Mucosa of descending colon (tissue), 3 donors: ENCODE data around the gene AP1M1. TPM values are rescaled to one million over a fixed set of nuclear protein-coding genes. Genes with fewer than 3 reads are reported as not detected.
A peak's percentile ranks its signal among the peaks of the same experiment; 100 is the strongest.

Experiments used
- ATAC-seq: fragments of 200-7000 bp; cut with Tn5 transposase; one replicate; pipeline ENCODE4 v1.9.1; 2020; ENCODE audit warnings: mild to moderate bottlenecking, moderate library complexity
- DNase-seq, 3 donors: peaks; one replicate each; pipeline ENCODE4 v3.0.0-alpha.2; 2020
- H3K36me3 ChIP-seq: fragments of 200-600 bp; one replicate; pipeline ENCODE4 v1.8.0; 2021; ENCODE audit warnings: low read depth, mild to moderate bottlenecking
- H3K4me1 ChIP-seq: fragments of 200-600 bp; one replicate; pipeline ENCODE4 v1.8.0; 2021; ENCODE audit warnings: low read depth, mild to moderate bottlenecking
- H3K4me3 ChIP-seq: fragments of 200-600 bp; one replicate; pipeline ENCODE4 v1.8.0; 2021; ENCODE audit warnings: mild to moderate bottlenecking
- H3K9me3 ChIP-seq: fragments of 200-600 bp; one replicate; pipeline ENCODE4 v1.8.0; 2021; ENCODE audit warnings: mild to moderate bottlenecking
- CTCF ChIP-seq: fragments of 200-600 bp; IDR thresholded peaks from one replicate; pipeline ENCODE4 v1.8.0; 2022; ENCODE audit warnings: antibody characterized with exemption, mild to moderate bottlenecking
- intact Hi-C, 2 donors: fragments of 100-400 bp; cut with DNase I in 1 of 2; cut with micrococcal nuclease in 1 of 2; formaldehyde crosslinking; loops; one replicate each; pipeline versions ENCODE4 v1.11.0 to v1.11.1; 2022; cut with DNase I, micrococcal nuclease
- total RNA-seq, 3 donors: library from RNA; stranded (reverse); fragmentation: NEBNext Ultra II Directional in 2 of 3; extraction: Animal tissue kit (Norgen Biotek cat#: 25700) in 2 of 3; gene quantifications; one replicate each; pipeline versions ENCODE4 v1.2.1 to v1.2.4, GENCODE V29; 2021 to 2023
- donor health status: DM: no; HTN: no; CAD: no; lungs with moderate emphysema.
- donor health status: DM: no; HTN: no; CAD: no.
- donor health status: DM: no; HTN: yes; CAD: no.

The AP1M1 gene
- total RNA-seq, 3 donors from 2014 or later = 26.3 to 59.3 (median 33.2) TPM

- intact Hi-C loops = no loop called here
- Histone ChIP-seq H3K36me3 (no peaks in the 10 kb centered on the region), H3K4me3 (no peak overlapping the region), H3K4me1 (peaks cover 23% of the 10 kb centered on the region), H3K9me3 (no peaks in the 10 kb centered on the region)
- no peak for TF ChIP-seq CTCF
- ATAC-seq = peak; percentile 80
- peak in 1 of 3 donors; percentile 45 for DNase-seq
Observed at GRCh38 chr19:16197188-16197621, 506 bp upstream of the AP1M1 start.

GRCh38 chr19:16198370-16198651 lies 600 bp downstream of the AP1M1 start:
- DNase-seq (peak in 2 of 3 donors; percentile 35 to 69), ATAC-seq (peak; percentile 24)
- Histone ChIP-seq H3K4me3 (peak overlapping the region; percentile 84), H3K9me3 (no peaks in the 10 kb centered on the region), H3K36me3 (no peaks in the 10 kb centered on the region), H3K4me1 (peaks cover 23% of the 10 kb centered on the region)
- TF ChIP-seq CTCF = no peak
- intact Hi-C loops = no loop called here

- TF ChIP-seq CTCF = no peak
- ATAC-seq (no peak), DNase-seq (no peak)
- Histone ChIP-seq H3K9me3 (no peaks in the 10 kb centered on the region), H3K4me1 (peaks cover 23% of the 10 kb centered on the region), H3K36me3 (no peaks in the 10 kb centered on the region), H3K4me3 (no peak overlapping the region)
- intact Hi-C loops = no loop called here
Observed at GRCh38 chr19:16199275-16199932, 1.7 kb downstream of the AP1M1 start.

- TF ChIP-seq CTCF = no peak
- no peaks in the 10 kb centered on the region for H3K9me3 ChIP-seq
- peaks cover 23% of the 10 kb centered on the region for H3K4me1 ChIP-seq
- no peaks in the 10 kb centered on the region for H3K36me3 ChIP-seq
- no peak overlapping the region for H3K4me3 ChIP-seq
- DNase-seq = no peak
- ATAC-seq = no peak
- intact Hi-C loops = no loop called here
Observed at GRCh38 chr19:16200038-16201010, 2.6 kb downstream of the AP1M1 start.

GRCh38 chr19:16201011-16201391 lies 3.3 kb downstream of the AP1M1 start:
- H3K9me3 ChIP-seq = no peaks in the 10 kb centered on the region
- no peak overlapping the region for H3K4me3 ChIP-seq
- intact Hi-C loops = no loop called here
- no peak for ATAC-seq
- DNase-seq = no peak
- TF ChIP-seq CTCF = no peak
- H3K36me3 ChIP-seq = no peaks in the 10 kb centered on the region
- peaks cover 23% of the 10 kb centered on the region for H3K4me1 ChIP-seq
